GM19193 (cell line): ENCODE data around the gene MSANTD1.

Experiments used
- POLR2A ChIP-seq: IDR thresholded peaks from 4 replicates; pipeline ENCODE4 v1.6.1; 2011; ENCODE audit not compliant: insufficient read depth, insufficient read length; ENCODE audit errors: extremely low read depth

Gene MSANTD1

GRCh38 chr4:3225936-3226335 is 23.0 kb upstream of the MSANTD1 start:
- no peak for TF ChIP-seq POLR2A

DNA sequence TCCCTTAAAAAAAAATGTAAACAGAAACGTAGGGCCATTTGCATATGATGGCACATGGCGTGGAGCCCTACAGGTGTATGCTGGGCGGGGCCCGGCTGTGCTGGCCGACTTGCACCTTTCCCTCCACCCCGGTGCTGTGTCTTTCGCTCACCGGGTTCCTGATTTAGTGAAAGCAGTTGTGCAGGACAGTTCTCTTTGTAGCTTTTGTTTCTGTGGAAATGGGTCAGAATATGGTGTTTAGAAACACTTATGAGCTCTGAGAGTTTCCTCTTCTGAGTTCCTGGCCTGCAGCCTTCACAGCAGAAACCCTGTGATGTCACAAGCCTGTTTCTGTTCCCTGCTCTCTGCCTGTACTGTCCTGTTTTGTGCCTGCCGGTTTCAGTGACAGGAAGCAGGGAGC is 22.5 kb upstream of the MSANTD1 start:
- no peak for TF ChIP-seq POLR2A

DNA sequence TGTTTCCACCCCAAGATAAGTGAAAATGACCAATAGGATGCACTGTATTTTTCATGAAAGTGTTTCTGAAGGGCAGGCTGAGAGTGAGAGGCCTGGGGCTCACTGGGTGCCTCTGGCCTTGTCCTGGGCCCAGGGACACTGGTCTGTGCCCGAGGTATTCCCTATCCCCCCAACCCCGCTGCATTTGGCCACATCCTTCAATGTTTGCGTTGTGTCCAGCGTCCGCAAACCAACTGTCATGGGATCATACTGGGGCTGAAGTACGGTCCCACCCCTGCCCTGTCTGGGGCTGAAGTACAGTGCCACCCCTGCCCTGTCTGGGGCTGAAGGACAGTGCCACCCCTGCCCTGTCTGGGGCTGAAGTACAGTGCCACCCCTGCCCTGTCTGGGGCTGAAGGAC is 22.0 kb upstream of the MSANTD1 start:
- no peak for TF ChIP-seq POLR2A

- no peak for TF ChIP-seq POLR2A
Observed at GRCh38 chr4:3227878-3228675, 20.9 kb upstream of the MSANTD1 start.

DNA sequence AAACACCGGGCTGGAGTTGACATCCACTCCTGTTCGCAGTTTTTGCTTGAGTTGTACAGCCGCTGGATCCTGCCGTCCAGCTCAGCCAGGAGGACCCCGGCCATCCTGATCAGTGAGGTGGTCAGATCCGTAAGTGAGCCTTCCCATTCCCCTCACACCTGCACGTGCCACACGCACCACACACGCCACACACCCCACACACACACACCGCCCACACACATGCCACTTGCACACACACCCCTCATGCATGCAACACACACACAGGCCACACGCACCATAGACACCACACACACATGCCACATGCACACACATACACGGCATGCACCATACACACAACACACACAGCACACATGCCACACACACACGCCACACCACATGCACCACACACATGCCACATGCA is 20.1 kb upstream of the MSANTD1 start:
- TF ChIP-seq POLR2A = no peak

DNA sequence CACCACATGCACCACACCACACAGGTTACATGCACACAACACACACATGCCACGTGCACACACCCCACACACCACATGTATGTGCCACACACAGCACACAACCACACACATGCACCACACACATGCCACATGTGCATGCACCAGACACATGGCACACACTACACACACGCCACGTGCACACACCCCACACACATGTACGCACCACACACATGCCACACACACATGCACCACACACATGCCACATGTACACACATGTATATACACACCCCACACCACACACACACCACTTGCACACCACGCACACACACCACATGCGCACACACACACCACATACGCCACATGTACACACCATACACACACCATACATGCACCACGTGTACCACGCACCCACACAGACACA is 19.6 kb upstream of the MSANTD1 start:
- no peak for TF ChIP-seq POLR2A

DNA sequence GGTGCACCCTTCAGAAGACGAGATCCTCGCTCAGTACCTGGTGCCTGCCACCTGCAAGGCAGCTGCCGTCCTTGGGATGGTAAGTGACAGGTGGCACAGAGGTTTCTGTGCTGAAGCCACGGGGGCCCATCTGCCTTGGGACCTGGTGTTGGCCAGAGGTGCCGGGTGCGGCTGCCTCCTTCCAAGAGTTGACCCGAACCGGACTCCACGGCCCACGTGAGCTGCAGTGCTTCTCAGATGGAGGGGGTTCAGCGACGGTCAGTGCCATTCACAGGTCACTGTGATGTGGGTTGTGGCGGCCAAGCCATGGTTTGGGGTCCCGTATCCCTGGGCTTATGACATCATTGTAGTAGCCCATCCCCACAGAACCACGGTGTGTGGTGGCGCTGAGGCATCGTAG is 19.0 kb upstream of the MSANTD1 start:
- no peak for TF ChIP-seq POLR2A

- no peak for TF ChIP-seq POLR2A
Observed at GRCh38 chr4:3231471-3231870, 17.5 kb upstream of the MSANTD1 start.

DNA sequence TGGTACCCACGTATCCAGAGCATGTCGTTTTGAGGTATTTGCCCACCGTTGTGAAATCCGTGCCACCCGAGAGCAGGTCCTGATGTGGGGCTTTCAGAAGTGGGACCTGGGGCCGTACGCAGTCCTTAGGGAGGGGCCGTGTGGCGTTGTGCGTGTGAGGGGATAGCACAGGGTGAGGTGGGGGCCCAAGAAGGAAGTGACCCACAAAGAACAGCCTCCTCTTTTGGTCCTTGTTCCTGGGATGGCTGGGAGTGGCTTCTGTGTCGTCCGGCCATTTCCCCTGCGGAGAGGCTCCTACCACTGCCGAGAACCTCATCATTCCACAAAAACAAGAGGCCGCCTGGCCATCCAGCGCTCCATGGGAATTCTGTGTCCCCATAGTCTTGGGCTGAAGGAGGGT is 17.0 kb upstream of the MSANTD1 start:
- no peak for TF ChIP-seq POLR2A

DNA sequence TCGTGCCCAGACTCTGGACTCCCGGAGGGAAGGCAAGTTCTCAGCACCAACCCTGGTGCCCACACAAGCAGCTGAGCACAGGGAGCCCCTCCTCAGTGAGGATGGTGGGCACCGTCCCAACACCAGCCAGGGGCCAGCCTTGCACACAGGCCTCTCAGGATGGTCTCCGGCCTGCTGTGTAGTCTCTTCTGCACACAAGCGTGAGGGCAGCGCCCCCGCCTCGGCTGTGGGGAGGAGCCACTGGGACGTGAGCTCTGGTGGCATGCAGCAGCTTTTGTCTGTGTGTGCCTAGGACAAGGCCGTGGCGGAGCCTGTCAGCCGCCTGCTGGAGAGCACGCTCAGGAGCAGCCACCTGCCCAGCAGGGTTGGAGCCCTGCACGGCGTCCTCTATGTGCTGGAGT is 16.1 kb upstream of the MSANTD1 start:
- no peak for TF ChIP-seq POLR2A

- TF ChIP-seq POLR2A = no peak
Observed at GRCh38 chr4:3233391-3234071, 15.4 kb upstream of the MSANTD1 start.

- no peak for TF ChIP-seq POLR2A
Observed at GRCh38 chr4:3234171-3235029, 14.6 kb upstream of the MSANTD1 start.

GRCh38 chr4:3235030-3235345 is 14.0 kb upstream of the MSANTD1 start:
- TF ChIP-seq POLR2A = no peak

DNA sequence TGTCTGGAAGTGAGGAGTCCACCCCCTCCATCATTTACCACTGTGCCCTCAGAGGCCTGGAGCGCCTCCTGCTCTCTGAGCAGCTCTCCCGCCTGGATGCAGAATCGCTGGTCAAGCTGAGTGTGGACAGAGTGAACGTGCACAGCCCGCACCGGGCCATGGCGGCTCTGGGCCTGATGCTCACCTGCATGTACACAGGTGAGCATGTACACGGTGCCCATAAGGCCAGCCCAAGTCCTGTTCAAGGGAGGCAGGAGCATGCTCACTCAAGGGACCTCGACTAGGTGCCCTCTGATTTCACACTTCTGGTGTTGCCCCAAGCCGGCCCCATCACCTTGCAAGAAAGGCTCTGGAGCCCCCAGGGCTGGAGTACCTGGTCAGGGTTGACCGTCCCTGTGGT is 13.4 kb upstream of the MSANTD1 start:
- no peak for TF ChIP-seq POLR2A

DNA sequence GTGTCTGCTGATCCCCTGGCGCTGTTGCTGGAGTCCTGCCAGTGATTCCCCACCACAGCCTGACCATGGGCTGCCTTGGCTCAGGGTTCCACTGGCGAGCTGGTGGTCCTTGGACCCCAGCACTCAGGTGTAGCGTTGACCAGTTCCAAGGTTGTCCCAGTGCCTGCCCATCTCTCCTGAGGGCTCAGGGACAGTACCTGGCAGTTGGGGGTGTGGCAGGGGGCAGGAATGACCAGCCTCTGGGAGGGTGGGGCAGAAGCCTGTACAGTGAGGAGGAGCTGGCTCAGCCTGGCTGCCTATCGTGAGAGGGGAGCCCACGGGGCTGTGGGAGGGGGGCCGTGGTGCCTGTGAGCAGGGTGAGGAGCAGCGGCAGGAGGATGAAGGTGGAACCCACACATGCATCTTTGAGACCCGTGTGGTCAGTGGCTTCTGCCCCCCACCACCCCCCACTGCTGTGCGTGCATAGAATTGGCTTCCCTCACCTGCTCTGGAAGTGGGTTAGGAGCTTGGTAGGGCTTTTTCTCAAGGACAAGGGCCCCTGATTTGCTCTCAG is 12.6 kb upstream of the MSANTD1 start:
- no peak for TF ChIP-seq POLR2A
